Gastroesophageal sphincter (tissue), 4 donors: ENCODE results near the gene TMEM238. TPM values are rescaled to one million over a fixed set of nuclear protein-coding genes. Genes with fewer than 3 reads are reported as not detected.

Source experiments
- ATAC-seq: fragments of 150-250 bp; one replicate; pipeline ENCODE4 v1.9.1; 2016; ENCODE audit warnings: mild to moderate bottlenecking, moderate library complexity
- H3K27ac ChIP-seq, 4 donors: fragments of 200-600 bp; sonication (generic) in 3 of 4; 1 replicate in 3 of 4; 2 replicates in 1 of 4; pipeline ENCODE4 v1.5.1; 2016 to 2019
- H3K27me3 ChIP-seq: fragments of 200-600 bp; sonication (generic); one replicate; pipeline ENCODE4 v1.5.1; 2019
- H3K36me3 ChIP-seq, 2 donors: fragments of 200-600 bp; sonication (generic); one replicate each; pipeline ENCODE4 v1.5.1; 2019; ENCODE audit warnings: control low read depth in 1 of 2
- H3K4me1 ChIP-seq, 3 donors: fragments of 200-600 bp; sonication (generic); 1 replicate in 2 of 3; 2 replicates in 1 of 3; pipeline ENCODE4 v1.5.1; 2016 to 2019; ENCODE audit warnings: control low read depth in 2 of 3
- H3K4me3 ChIP-seq, 2 donors: fragments of 200-600 bp; sonication (generic); one replicate each; pipeline ENCODE4 v1.5.1; 2019; ENCODE audit warnings: mild to moderate bottlenecking in 1 of 2, moderate library complexity in 1 of 2
- H3K9me3 ChIP-seq, 3 donors: fragments of 200-600 bp; sonication (generic); one replicate each; pipeline ENCODE4 v1.5.1; 2017 to 2019; ENCODE audit warnings: control low read depth in 2 of 3
- CTCF ChIP-seq, 4 experiments: fragments of 200-600 bp in 2 of 4; fragments of 450-650 bp in 2 of 4; sonication (generic) in 1 of 4; IDR thresholded peaks; one replicate each; pipeline ENCODE4 v1.5.1; 2017 to 2019; ENCODE audit warnings: antibody characterized with exemption in 4 of 4, mild to moderate bottlenecking in 2 of 4, moderate library complexity in 2 of 4
- EP300 ChIP-seq: sonication (generic); formaldehyde crosslinking; IDR thresholded peaks from one replicate; pipeline ENCODE4 v1.6.1; 2017; ENCODE audit warnings: antibody characterized with exemption, mild to moderate bottlenecking
- POLR2A ChIP-seq, 2 donors: fragments of 450-650 bp; IDR thresholded peaks; one replicate each; pipeline ENCODE4 v1.6.1; 2017; ENCODE audit warnings: antibody characterized with exemption in 2 of 2, mild to moderate bottlenecking in 2 of 2, moderate library complexity in 1 of 2
- POLR2AphosphoS5 ChIP-seq: sonication (generic); formaldehyde crosslinking; IDR thresholded peaks from one replicate; pipeline ENCODE4 v1.6.1; 2017; ENCODE audit warnings: antibody characterized with exemption
- WGBS, 2 donors: methylation state at CpG; one replicate each; pipeline ENCODE4 v1.1.5; 2018; ENCODE audit warnings: low coverage in 1 of 2; 5-methylcytosine and 5-hydroxymethylcytosine counted together
- total RNA-seq, 4 donors: library from RNA; depleted of rRNA; stranded (reverse); fragments of >200 nt; gene quantifications; one replicate each; pipeline ENCODE4 v1.1.0, GENCODE V29; 2016

TMEM238 gene
- total RNA-seq, 4 donors from 2014 or later = 1.6 to 6.0 TPM; not detected in 2

GRCh38 chr19:55373306-55373992, 10.6 kb downstream of the TMEM238 start:
- peaks cover 97% of the 10 kb centered on the region for H3K27me3 ChIP-seq
- no peak for ATAC-seq
- H3K4me3 ChIP-seq = no peak overlapping the region
- H3K9me3 ChIP-seq = no peaks in the 10 kb centered on the region
- H3K27ac ChIP-seq = no peak overlapping the region
- peaks cover 0 to 38% (median 13%) of the 10 kb centered on the region in 3 donors for H3K4me1 ChIP-seq
- WGBS, 2 donors = no CpG with 5 or more reads among the region's 9 CpGs
- TF ChIP-seq EP300 (no peak), POLR2A (IDR thresholded peaks at IDR 0.05) (no peak), POLR2AphosphoS5 (no peak), CTCF (IDR thresholded peaks at IDR 0.05) (no peak)
- no peaks in the 10 kb centered on the region for H3K36me3 ChIP-seq

GRCh38 chr19:55372316-55373081, 11.6 kb downstream of the TMEM238 start:
- Histone ChIP-seq H3K27me3 (peaks cover 100% of the 10 kb centered on the region), H3K27ac (no peak overlapping the region), H3K4me3 (no peak overlapping the region), H3K9me3 (no peaks in the 10 kb centered on the region), H3K36me3 (no peaks in the 10 kb centered on the region), H3K4me1 (peaks cover 0 to 33% (median 13%) of the 10 kb centered on the region in 3 donors)
- no peak for ATAC-seq
- TF ChIP-seq CTCF (IDR thresholded peaks at IDR 0.05) (no peak), EP300 (no peak), POLR2A (IDR thresholded peaks at IDR 0.05) (no peak), POLR2AphosphoS5 (no peak)
- WGBS, 2 donors = 58% methylated on average over 7 of the region's 24 CpGs; no CpG with 5 or more reads in 1 of the 2 donors

GRCh38 chr19:55370305-55370988, 13.6 kb downstream of the TMEM238 start, which contains the start of gene IL11:
TSS of gene IL11 (minus strand) at chr19:55370463. CDS start at chr19:55370310, 153 bp downstream.
- 6% methylated on average over 12 of the region's 32 CpGs; no CpG with 5 or more reads in 1 of the 2 donors for WGBS, 2 donors
- Histone ChIP-seq H3K4me3 (peak within 1 kb of the TSS in 1 of 2 donors; percentile 38), H3K27me3 (peaks cover 98% of the 10 kb centered on the region), H3K9me3 (no peaks in the 10 kb centered on the region), H3K36me3 (no peaks in the 10 kb centered on the region), H3K27ac (no peak within 1 kb of the TSS), H3K4me1 (peaks cover 0 to 30% (median 13%) of the 10 kb centered on the region in 3 donors)
- no peak for ATAC-seq
- TF ChIP-seq POLR2A (IDR thresholded peaks at IDR 0.05) (no peak), CTCF (IDR thresholded peaks at IDR 0.05) (no peak), EP300 (no peak), POLR2AphosphoS5 (no peak)

- no peak overlapping the region for H3K27ac ChIP-seq
- peaks cover 98% of the 10 kb centered on the region for H3K27me3 ChIP-seq
- H3K36me3 ChIP-seq = no peaks in the 10 kb centered on the region
- peak; percentile 52 for ATAC-seq
- H3K4me1 ChIP-seq = peaks cover 0 to 30% (median 13%) of the 10 kb centered on the region in 3 donors
- no peaks in the 10 kb centered on the region for H3K9me3 ChIP-seq
- TF ChIP-seq CTCF (IDR thresholded peaks at IDR 0.05) = no peak
- TF ChIP-seq EP300 = no peak
- no peak for TF ChIP-seq POLR2A (IDR thresholded peaks at IDR 0.05)
- no peak for TF ChIP-seq POLR2AphosphoS5
- 0% methylated on average over 6 to 8 of the region's 59 CpGs for WGBS, 2 donors
- peak overlapping the region in 1 of 2 donors; percentile 38 for H3K4me3 ChIP-seq
Observed at GRCh38 chr19:55369653-55370304, 14.3 kb downstream of the TMEM238 start.
